Measurements from ENCODE around the gene POP7. TPM values are rescaled to one million over a fixed set of nuclear protein-coding genes. Genes with fewer than 3 reads are reported as not detected.
A peak's percentile ranks its signal among the peaks of the same experiment; 100 is the strongest.
"Not testable (repeated sequence)": the region's sequence is repeated elsewhere in the genome, so short reads cannot be mapped to it uniquely, and the experiment has no call there.

Gene POP7
- polyA plus RNA-seq, 12 donors: 15.5 to 27.0 (median 18.3) TPM; not detected in 1

GRCh38 chr7:100689230-100690135 is 16.4 kb upstream of the POP7 start:
- DNase-seq: no peak

DNA sequence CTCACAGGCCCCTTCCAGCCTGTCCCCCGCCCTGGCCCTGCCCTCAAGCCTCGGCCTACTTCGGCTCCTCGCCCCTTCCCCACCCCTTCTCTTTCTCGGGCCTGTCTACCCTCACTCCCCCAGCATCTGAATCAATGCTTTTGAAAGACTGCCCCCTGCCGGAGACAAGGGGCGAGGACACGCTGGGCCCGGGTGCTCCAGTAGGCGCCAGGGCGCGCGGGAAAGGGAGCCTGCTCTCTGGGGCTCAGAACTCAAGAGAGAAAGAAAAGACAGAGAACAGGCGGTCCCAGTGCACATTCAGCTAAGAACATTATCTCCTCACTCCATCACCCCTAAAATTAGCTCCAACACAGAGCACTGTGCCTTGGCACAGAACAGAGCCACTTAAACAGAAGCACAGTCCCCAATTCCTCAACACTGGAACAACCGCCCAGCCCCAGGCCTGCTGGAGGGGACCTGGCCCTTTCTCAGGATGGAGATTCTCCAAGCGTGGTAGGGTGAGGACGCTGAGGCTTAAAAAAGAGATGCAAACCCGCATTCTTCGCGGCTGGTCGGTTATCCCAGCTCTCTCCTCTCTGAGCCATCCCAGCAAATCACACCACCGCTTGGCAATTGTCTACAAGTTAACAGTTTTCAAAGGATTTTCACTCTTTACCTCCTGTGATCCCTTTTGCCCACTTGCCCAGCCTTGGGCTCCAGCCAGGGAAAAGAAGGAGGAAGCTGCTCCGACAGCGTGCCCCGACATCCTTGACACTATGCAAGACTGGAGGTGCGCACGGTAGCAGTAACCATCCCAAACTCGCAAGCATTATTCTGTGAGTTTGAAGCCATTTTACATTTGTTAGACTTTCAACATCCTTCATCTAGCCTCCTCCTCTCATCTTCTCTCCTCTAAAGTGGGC is 14.0 kb upstream of the POP7 start:
- DNase-seq: peak; percentile 74

GRCh38 chr7:100692578-100692961 is 13.4 kb upstream of the POP7 start:
- DNase-seq: no peak

GRCh38 chr7:100693312-100694097 is 12.4 kb upstream of the POP7 start:
- DNase-seq: no peak

GRCh38 chr7:100694098-100694745 is 11.7 kb upstream of the POP7 start, which contains the start of gene GIGYF1:
TSS of gene GIGYF1 (minus strand) at chr7:100694250. CDS start at chr7:100688238, 6,012 bp downstream.
- DNase-seq: peak; percentile 67

- DNase-seq: no peak
Observed at GRCh38 chr7:100696123-100696521, 9.8 kb upstream of the POP7 start.

DNA sequence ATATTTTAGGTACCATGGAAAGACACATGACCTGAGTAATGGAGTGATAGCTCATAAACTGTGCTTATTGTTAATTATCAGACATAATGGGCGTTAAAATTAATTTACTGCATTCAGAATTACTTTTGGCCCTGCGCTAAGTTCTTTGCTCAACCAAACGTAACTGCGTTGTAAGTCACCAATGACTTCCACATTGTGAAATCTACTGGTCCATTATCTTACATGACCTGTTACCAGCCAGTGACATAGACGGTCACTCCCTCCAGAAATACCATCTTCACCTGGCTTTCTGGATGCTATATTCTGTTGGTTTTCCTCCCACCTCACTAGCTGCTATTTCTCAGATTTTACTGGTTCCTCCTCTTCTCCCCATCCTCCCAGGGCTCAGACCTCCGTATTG is 6.9 kb upstream of the POP7 start:
- no peak for DNase-seq

GRCh38 chr7:100701089-100701488 is 4.8 kb upstream of the POP7 start:
- DNase-seq: not testable (repeated sequence)

- DNase-seq: peak; percentile 89
Observed at GRCh38 chr7:100705320-100705752, 585 bp upstream of the POP7 start.

- no peak for DNase-seq
Observed at GRCh38 chr7:100706672-100707311, 871 bp downstream of the POP7 start.

DNA sequence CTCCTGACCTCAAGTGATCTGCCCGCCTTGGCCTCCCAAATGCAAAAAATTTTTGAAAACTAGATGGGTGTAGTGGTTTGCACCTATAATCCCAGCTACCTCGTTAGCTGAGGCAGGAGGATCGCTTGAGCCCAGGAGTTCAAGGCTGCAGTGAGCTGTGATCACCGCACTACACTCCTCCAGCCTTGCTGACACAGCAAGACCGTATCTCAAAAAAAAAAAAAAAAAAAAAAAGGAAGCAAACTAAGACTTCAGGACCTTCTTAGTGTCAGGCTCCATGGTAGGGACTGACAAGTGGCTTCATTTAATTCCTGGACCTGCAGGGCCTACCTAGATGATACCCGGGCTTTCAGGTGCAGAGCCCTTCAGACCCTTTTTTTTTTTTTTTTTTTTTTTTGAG is 2.5 kb downstream of the POP7 start:
- DNase-seq: no peak

- DNase-seq: no peak
Observed at GRCh38 chr7:100710452-100710851, 4.5 kb downstream of the POP7 start.

DNA sequence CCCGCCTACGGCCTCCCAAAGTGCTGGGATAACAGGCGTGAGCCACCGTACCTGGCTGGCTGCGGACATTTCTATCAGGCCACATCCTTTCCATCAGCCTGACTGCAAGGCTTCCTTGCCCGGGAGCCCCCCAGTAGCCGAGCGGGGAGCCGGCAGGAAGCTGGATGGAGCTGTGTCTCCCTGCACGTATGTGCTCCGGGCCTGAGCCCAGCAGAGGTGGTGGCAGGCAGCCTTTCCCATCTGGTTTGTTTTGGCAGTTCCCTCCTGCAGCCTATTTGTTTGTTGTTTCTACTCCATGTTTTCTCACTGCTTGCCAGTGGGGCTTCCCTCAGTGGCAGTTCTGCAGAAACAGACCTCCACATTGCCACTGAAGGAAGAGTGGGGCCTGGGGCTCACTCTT is 5.4 kb downstream of the POP7 start:
- no peak for DNase-seq

- no peak for DNase-seq
Observed at GRCh38 chr7:100714725-100715124, 8.8 kb downstream of the POP7 start.

- not testable (repeated sequence) for DNase-seq
Observed at GRCh38 chr7:100717073-100717472, 11.2 kb downstream of the POP7 start.

DNA sequence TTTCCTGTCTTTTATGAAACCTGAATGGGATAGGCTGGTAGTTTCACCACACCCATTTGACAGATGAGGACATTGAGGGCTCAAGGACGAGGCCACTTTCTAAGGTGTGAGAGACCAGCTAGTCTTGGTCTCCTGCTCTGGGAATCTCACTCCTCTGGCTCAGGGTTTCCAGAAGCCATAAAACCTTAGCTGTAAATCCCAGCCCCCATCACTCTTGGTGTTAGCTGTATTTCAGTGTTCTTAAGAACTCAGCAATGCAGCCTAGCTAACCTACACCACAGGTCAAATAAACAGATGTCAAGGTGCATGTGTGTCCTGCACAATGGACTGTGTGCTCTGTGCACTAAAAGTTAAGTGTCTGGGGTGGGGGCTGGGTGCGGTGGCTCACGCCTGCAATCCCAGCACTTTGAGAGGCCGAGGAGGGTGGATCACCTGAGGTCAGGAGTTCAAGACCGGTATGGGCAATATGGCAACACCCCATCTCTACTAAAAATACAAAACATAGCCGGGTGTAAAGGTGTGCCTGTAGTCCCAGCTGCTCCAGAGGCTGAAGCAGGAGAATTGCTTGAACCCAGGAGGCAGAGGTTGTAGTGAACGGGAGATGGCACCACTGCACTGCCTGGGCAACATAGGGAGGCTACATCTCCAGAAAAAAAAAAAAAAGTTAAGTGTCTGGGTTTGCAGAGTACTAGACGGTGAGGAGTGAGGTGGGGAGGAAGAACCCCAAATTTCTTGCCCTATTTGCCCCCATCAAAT is 13.8 kb downstream of the POP7 start:
- no peak for DNase-seq

DNA sequence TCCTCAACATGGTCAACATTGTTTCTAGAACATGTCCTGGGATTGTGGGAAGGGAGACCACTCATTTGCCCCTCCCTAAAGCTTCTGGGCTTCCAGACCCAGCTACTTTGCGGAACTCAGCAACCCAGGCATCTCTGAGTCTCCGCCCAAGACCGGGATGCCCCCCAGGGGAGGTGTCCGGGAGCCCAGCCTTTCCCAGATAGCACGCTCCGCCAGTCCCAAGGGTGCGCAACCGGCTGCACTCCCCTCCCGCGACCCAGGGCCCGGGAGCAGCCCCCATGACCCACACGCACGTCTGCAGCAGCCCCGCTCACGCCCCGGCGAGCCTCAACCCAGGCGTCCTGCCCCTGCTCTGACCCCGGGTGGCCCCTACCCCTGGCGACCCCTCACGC is 14.4 kb downstream of the POP7 start, which contains the start of gene EPO:
Gene EPO (plus strand): TSS at position 190 of the 392 bp plus-strand sequence. CDS start 513 bp downstream, outside the sequence.
- no peak for DNase-seq

DNA sequence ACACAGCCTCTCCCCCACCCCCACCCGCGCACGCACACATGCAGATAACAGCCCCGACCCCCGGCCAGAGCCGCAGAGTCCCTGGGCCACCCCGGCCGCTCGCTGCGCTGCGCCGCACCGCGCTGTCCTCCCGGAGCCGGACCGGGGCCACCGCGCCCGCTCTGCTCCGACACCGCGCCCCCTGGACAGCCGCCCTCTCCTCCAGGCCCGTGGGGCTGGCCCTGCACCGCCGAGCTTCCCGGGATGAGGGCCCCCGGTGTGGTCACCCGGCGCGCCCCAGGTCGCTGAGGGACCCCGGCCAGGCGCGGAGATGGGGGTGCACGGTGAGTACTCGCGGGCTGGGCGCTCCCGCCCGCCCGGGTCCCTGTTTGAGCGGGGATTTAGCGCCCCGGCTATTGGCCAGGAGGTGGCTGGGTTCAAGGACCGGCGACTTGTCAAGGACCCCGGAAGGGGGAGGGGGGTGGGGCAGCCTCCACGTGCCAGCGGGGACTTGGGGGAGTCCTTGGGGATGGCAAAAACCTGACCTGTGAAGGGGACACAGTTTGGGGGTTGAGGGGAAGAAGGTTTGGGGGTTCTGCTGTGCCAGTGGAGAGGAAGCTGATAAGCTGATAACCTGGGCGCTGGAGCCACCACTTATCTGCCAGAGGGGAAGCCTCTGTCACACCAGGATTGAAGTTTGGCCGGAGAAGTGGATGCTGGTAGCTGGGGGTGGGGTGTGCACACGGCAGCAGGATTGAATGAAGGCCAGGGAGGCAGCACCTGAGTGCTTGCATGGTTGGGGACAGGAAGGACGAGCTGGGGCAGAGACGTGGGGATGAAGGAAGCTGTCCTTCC is 15.0 kb downstream of the POP7 start:
- DNase-seq: no peak

GRCh38 chr7:100721505-100721812 is 15.5 kb downstream of the POP7 start:
- no peak for DNase-seq

All from muscle of arm (tissue), 12 donors.